Breast epithelium (tissue), 4 donors: ENCODE results near the gene BIN1. TPM values are rescaled to one million over a fixed set of nuclear protein-coding genes. Genes with fewer than 3 reads are reported as not detected.

Experiments
- DNase-seq, 2 donors: peaks; one replicate each; pipeline ENCODE4 v3.0.0-alpha.2; 2019; ENCODE audit warnings: low spot score in 2 of 2
- H3K27ac ChIP-seq, 2 donors: fragments of 200-600 bp; sonication (generic) in 1 of 2; one replicate each; pipeline ENCODE4 v1.5.1; 2016 to 2019; ENCODE audit warnings: mild to moderate bottlenecking in 1 of 2
- H3K27me3 ChIP-seq, 2 donors: fragments of 200-600 bp; sonication (generic) in 1 of 2; one replicate each; pipeline versions ENCODE4 v1.5.1 to v1.6.0; 2017 to 2019; ENCODE audit warnings: control low read depth in 1 of 2, mild to moderate bottlenecking in 1 of 2
- H3K36me3 ChIP-seq: fragments of 200-600 bp; one replicate; pipeline ENCODE4 v1.5.1; 2019
- H3K4me1 ChIP-seq, 2 donors: fragments of 200-600 bp; sonication (generic); one replicate each; pipeline ENCODE4 v1.5.1; 2016 to 2019; ENCODE audit warnings: control low read depth in 1 of 2
- H3K4me3 ChIP-seq, 3 donors: fragments of 200-600 bp; sonication (generic); 1 replicate in 2 of 3; 2 replicates in 1 of 3; pipeline ENCODE4 v1.5.1; 2016 to 2019; ENCODE audit warnings: mild to moderate bottlenecking in 3 of 3, moderate library complexity in 2 of 3
- H3K9me3 ChIP-seq, 2 donors: fragments of 200-600 bp; sonication (generic) in 1 of 2; one replicate each; pipeline ENCODE4 v1.5.1; 2016 to 2019; ENCODE audit warnings: control low read depth in 1 of 2
- CTCF ChIP-seq, 3 donors: fragments of 450-650 bp; IDR thresholded peaks; one replicate each; pipeline ENCODE4 v1.5.1; 2016 to 2017; ENCODE audit warnings: antibody characterized with exemption in 3 of 3, mild to moderate bottlenecking in 3 of 3, moderate library complexity in 3 of 3
- POLR2A ChIP-seq: fragments of 450-650 bp; IDR thresholded peaks from one replicate; pipeline ENCODE4 v1.6.1; 2016; ENCODE audit warnings: antibody characterized with exemption, mild to moderate bottlenecking, moderate library complexity
- POLR2AphosphoS5 ChIP-seq, 3 donors: sonication (generic); formaldehyde crosslinking; IDR thresholded peaks; one replicate each; pipeline ENCODE4 v1.6.1; 2017; ENCODE audit warnings: antibody characterized with exemption in 3 of 3
- intact Hi-C: fragments of 100-400 bp; cut with DNase I; formaldehyde crosslinking; loops from one replicate; pipeline ENCODE4 v1.15.1; 2023; ENCODE audit warnings: low total_unique reads
- total RNA-seq, 3 donors: library from RNA; depleted of rRNA; stranded (reverse); fragments of >200 nt; gene quantifications; one replicate each; pipeline ENCODE4 v1.1.0, GENCODE V29; 2016

Gene BIN1
- total RNA-seq, 3 donors from 2014 or later = 30.1 to 74.4 (median 59.3) TPM

DNA sequence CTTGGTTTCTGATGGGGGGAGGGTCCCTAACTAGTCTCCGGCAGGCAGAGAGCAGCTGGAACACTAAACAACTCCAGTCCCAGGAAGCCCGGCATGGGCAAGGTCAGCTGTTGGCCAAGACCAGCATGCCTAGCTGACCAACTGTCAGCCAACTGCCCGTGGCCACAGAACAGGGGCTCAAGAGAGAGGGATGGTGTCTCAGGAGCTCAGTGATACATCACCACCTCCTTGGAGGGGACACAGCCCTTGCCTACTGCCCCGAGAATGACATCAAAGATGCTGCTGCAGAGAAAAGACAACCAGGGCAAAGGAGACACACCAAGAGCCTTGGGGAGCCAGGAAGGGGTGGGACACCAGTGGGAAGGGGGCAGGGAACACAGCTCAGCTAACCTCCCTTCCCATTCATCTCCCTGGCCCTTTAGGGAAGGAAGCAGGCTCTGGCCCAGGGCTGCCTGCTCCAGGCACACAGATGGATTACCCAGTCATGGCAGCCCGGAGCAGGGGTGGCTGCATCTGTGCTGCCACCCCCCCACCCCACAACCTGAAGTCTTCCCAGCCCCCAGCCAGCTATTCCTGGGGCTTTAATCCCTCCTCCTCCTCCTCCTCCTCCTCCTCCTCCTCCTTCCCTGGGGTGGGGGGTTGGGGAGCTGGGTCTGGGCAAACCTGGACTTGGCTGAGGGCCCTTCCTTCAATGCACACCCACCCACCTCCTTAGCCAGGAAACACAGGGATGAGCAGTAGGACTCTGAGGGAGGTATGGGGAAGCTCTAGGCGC is 1.9 kb downstream of the BIN1 start:
- Histone ChIP-seq H3K27ac (peak overlapping the region; percentile 64 to 87), H3K27me3 (peaks cover 0 to 2% of the 10 kb centered on the region in 2 donors), H3K4me1 (no peaks in the 10 kb centered on the region), H3K36me3 (no peaks in the 10 kb centered on the region), H3K4me3 (peak overlapping the region; percentile 67 to 93 (median 81)), H3K9me3 (no peaks in the 10 kb centered on the region)
- TF ChIP-seq POLR2A (no peak), POLR2AphosphoS5 (IDR thresholded peaks at IDR 0.05) (no peak), CTCF (IDR thresholded peaks at IDR 0.05) (no peak)
- intact Hi-C loops = no loop called here
- peak in 1 of 2 donors; percentile 48 for DNase-seq

DNA sequence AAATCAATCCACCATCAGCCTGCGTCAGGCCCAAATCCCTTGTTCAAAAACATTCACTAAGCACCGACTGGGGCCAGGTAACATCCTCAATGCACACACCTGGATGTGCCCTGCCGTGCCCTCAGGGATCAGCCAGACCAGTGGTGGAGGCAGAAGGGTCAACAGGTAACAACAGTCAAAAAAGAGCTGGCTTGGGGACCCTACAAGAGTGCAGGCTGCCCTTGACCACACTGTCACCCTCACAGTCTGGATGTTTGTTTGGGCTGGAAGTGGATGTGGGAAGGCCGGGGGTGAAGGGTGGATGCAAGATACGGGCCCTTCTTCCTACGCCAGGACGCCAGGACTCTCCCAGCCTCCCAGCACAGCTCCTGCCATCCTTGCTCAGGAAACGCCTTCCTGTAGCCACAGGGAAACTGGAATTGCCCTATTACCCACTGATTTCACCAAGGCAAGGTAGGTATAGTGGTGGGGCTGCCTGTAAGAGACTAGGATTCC is 2.7 kb downstream of the BIN1 start:
- intact Hi-C loops = no loop called here
- peak overlapping the region in 1 of 2 donors; percentile 87 for H3K27ac ChIP-seq

DNA sequence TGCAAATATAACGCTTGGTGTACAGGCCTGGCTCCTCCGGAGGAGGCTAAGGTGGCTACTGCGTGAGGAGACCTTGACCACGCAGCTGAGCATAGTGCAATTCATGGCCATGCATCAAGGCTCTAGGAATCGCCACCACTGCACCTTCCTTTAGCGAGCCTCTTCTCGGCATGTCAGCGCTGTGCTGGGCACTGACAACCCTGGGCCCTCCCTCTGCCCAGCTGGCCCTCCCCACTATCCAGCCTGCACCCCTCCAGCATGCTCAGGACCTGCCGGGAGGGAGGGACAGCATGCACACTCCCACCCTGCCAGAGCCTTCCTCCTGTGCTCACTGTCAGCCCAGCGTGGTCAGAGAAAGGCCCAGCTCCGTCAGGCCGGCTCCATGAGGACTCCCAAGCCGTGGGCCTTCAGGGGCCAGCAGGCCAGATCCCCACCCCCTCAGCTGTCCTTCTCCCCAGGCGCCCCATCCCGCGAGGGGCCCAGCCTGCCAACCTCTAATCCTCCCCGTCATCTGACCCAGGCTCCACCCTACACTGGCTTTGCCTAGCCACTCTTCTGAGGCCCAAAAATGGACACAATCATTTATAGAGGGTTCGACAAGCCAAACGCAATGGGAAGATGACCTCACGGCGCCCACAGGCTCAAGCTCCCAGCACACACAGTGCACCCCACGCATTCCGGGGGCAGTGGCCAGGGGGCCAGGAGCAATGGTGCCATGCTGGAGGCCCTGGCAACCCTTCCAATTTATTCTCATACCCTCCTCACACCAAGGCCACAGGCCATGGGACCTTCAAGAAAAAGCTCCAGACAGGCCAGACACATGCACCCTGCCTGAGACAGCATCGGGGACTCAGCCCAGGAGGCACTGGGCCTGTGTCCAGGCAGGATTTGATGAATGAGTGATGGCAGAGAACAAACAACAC is 3.5 kb downstream of the BIN1 start:
- no peaks in the 10 kb centered on the region for H3K9me3 ChIP-seq
- H3K36me3 ChIP-seq = no peaks in the 10 kb centered on the region
- intact Hi-C loops = no loop called here
- peak overlapping the region in 1 of 3 donors; percentile 25 for H3K4me3 ChIP-seq
- DNase-seq = peak in 1 of 2 donors; percentile 30
- peaks cover 0 to 2% of the 10 kb centered on the region in 2 donors for H3K27me3 ChIP-seq
- TF ChIP-seq POLR2AphosphoS5 (IDR thresholded peaks at IDR 0.05) = no peak
- no peak for TF ChIP-seq CTCF (IDR thresholded peaks at IDR 0.05)
- no peak for TF ChIP-seq POLR2A
- peak overlapping the region in 1 of 2 donors; percentile 87 for H3K27ac ChIP-seq
- H3K4me1 ChIP-seq = no peaks in the 10 kb centered on the region

More for the DNA sequence above, 2.7 kb downstream of the BIN1 start:
- DNase-seq = peak in 1 of 2 donors; percentile 10
- H3K9me3 ChIP-seq = no peaks in the 10 kb centered on the region
- TF ChIP-seq CTCF (IDR thresholded peaks at IDR 0.05) (no peak), POLR2A (no peak), POLR2AphosphoS5 (IDR thresholded peaks at IDR 0.05) (no peak)
- no peaks in the 10 kb centered on the region for H3K36me3 ChIP-seq
- H3K4me3 ChIP-seq = no peak overlapping the region
- H3K4me1 ChIP-seq = no peaks in the 10 kb centered on the region
- peaks cover 0 to 2% of the 10 kb centered on the region in 2 donors for H3K27me3 ChIP-seq

DNA sequence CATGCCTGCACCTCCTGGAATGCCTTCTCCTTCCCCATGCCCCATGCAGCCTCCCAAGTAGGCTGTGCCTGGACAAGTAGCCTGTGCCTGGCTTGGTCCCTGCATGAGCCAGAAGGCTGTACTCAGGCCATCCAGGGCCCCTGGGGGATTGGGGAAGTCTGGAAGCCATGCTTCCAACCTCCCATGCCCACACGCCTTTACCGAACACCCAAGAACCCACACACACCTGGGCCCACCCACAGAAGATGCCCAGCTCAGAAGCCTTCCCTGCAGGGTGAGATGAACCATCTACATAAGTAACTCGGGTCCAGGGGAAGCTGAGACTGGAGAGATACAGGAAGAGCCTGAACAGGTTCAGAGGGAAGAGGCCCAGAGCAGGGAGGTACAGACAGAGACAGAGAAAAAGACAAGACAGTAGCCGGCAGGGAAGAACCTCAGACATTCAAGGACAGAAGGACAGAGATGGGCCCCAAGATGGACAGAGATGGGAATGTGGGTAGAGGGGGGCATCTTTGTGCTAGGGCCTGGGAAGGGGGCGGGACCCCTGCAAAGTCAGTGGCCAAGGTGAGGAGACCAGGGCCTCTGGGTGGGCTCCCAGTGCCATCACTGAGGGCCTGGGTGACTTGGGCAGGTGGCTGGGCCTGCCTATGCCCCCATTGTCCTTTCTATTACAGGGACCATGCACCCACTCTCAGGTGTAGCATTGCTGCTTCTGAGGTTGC is 4.3 kb downstream of the BIN1 start:
- H3K4me1 ChIP-seq = no peaks in the 10 kb centered on the region
- no peak overlapping the region for H3K27ac ChIP-seq
- H3K9me3 ChIP-seq = no peaks in the 10 kb centered on the region
- TF ChIP-seq POLR2AphosphoS5 (IDR thresholded peaks at IDR 0.05) (no peak), POLR2A (no peak), CTCF (IDR thresholded peaks at IDR 0.05) (no peak)
- DNase-seq = peak in 1 of 2 donors; percentile 2
- intact Hi-C loops = no loop called here
- no peaks in the 10 kb centered on the region for H3K36me3 ChIP-seq
- H3K4me3 ChIP-seq = no peak overlapping the region
- H3K27me3 ChIP-seq = peaks cover 0 to 2% of the 10 kb centered on the region in 2 donors
